ENCODE data around the gene KRTAP2-1.
"Not testable (repeated sequence)": the region's sequence is repeated elsewhere in the genome, so short reads cannot be mapped to it uniquely, and the experiment has no call there.

The KRTAP2-1 gene

DNA sequence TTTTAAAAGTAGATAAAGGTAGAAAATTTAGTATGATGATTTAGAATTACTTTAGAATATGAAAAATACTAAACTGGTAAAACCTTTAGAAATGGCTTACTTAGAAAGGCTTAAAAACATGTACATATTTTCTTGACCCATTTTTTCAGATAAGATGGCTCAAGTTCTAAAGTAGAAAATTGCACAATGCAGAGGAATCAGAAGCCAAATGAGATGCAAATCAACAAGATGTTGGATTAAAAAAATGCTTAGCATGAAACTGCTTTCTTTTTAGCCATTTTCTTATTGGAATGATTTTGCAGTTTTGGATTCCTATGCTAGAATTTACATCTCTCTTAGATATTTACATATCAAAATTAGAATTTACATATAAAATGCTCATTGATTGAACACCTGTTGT lies 36.7 kb downstream of the KRTAP2-1 start:
- DNase-seq, result no peak

DNA sequence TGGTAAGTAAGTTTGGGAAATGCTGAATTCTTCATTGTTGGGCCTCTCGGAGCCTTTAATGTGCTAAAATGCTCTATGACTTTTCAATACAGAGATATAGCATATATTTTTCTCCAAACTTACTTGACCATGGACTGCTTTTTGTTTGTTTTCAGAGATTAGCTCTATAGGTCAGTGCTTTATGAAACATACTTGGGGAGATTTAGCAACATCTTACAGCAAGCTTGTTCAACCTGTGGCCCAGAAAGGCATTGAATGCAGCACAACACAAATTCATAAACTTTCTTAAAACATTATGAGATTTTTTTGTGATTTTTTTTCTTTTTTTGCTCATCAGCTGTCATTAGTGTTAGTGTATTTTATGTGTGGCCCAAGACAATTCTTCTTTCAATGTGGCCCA lies 37.2 kb downstream of the KRTAP2-1 start:
- no peak for DNase-seq

DNA sequence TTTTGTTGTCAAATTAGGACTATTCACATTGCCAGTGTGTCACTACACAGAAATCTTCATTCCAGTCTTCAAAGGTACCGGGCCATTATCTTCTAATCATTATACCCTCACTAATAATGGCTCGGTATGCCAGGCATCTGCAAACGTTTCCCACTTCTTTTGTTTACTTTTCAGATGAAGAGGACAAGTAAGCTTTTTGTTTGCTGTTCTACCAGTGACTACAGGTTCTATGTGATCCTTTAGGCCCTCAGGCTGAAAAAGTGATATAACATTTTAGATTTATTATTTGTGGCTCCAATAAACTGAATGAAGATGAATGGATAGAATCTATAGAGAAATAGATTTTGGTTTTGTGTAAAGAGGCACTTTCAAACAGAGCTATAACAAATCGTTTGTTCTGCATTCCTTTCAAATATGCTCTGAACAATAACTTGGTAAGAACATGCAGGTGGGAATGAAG lies 37.8 kb downstream of the KRTAP2-1 start:
- DNase-seq, result no peak

DNA sequence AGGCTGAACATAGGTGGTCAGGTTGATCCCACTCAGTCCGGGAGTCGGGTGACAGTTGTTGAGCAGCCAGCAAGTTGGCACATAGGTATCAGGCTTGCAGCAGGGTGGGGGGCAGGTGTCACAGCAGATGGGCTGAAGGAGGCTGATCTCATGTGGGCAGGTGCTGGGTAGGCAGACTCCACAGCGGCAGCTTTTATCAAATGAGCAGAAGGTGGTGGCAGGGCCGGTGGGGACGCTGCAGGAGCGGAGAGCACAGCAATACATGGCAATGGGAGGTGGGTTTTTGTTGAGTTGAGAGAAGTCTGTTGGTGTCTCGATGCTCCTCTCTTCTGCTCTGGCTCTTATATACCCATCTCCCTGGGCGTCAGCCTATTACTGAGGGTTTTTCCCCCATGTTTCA lies 38.3 kb downstream of the KRTAP2-1 start, which contains the start of gene KRTAP3-1:
Gene KRTAP3-1 (minus strand): TSS at position 318 of the 400 bp plus-strand sequence. CDS start 54 bp downstream, at position 264.
- no peak for DNase-seq

DNA sequence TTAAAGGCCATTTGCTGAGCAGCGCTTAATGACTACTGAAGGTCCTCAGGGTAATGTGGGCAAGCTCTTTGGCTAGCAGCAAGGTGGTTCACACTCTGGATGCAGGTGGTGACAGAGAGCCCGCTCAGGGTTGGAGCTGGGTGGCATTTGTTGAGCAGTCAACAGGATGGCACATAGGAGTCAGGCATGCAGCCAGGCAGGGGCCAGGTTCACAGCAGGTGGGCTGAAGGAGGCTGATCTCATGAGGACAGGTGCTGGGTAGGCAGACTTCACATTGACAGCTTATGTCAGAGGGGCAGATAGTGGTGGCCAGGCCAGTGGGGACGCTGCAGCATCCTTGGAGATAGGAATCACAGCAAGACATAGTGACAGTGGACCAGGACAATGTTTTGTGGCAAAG lies 42.7 kb downstream of the KRTAP2-1 start:
- DNase-seq, result no peak

DNA sequence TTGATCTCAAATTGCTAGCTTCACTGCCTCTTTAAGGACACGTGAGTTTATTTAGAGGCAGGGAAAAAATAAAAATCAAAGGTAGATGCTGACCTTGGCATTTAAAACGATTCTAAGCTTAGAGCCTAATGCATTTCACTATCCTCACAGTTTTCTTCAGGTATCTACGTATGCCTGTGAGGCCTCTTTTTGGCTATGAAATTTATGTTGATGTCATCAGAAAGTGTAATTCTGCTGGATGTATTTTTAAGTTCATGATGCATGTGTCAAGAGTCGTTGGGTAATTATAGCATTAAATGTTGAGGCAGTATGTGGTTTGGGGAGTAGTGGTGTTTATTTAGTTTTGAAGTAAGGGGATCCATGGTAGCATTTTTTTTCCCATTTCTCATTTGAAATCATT lies 43.2 kb downstream of the KRTAP2-1 start:
- no peak for DNase-seq

DNA sequence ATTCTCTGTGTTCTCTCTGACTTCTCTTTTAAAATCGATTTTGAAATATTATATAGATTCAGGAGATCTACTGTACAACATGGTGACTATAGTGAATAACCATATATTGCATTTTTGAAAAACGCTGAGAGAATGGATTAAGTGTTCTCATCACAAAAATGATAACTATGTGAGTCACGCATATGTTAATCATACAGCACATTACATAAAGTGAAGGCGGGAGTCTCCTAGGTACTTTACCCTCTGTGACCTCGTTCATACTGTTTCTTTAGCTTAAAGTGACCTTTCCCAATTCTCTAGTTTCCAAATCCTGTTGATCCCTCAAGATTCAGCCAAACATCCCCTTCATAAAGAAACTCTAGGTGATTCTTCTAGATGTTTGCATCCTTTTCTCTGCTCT lies 44.3 kb downstream of the KRTAP2-1 start:
- peak; percentile 33 for DNase-seq

DNA sequence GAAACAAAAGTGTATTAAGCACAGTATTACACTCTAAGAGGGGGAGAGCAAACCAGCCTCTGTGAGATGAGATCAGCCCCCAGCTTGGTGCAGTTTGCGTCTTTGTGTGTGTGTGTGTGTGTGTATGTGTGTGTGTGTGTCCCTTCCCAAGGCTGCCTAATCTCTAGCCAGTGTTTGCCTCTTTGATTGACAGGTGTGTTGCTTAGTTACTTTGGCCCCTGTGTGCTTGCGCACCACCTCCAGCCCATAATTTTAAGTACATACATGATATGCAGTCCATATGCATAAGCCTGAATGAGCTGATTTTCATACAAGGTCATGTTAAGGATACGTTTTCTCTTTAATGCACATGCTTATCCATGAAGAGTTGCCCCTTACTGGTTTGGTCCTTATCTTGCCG lies 45.3 kb downstream of the KRTAP2-1 start:
- no peak for DNase-seq

DNA sequence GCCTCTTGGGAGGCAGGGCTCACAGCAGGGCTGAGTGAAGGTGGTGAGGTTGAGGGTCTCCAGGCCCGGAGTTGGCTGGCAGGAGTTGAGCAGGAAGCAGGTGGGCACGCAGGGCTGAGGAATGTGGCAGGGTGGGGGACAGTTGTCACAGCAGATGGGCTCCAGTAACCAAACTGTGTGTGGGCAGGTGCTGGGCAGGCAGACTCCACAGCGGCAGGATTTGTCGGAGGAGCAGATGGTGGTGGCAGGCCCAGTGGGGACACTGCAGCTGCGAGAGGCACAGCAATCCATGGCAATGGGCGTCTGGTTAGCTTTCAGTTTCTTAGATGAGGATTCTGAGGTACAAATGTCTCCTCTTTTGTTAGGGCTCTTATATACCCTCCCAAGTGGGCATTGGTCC lies 47.6 kb downstream of the KRTAP2-1 start, which contains the start of gene KRTAP3-2:
Gene KRTAP3-2 (minus strand): TSS at position 344 of the 400 bp plus-strand sequence. CDS start 53 bp downstream, at position 291.
- not testable (repeated sequence) for DNase-seq

DNA sequence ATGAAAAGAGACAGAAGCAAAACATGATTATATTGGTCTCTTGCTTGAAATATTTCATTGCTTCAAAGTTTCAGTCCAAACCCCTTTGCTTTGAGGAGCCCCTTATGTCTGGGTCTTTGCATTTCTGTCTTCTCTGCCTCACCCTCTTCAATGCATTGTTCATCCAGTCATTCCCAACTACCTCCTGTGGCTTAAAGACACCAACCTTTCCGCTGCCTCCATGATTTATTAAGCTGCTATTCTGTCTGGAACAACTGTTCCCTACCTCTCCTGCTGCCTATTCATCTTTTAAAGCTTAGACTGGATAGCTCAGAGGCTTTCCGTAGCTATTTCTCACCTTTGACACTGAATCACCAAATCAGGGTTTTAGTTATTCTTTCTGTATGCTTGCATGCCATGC lies 49.8 kb downstream of the KRTAP2-1 start:
- DNase-seq, result no peak

DNA sequence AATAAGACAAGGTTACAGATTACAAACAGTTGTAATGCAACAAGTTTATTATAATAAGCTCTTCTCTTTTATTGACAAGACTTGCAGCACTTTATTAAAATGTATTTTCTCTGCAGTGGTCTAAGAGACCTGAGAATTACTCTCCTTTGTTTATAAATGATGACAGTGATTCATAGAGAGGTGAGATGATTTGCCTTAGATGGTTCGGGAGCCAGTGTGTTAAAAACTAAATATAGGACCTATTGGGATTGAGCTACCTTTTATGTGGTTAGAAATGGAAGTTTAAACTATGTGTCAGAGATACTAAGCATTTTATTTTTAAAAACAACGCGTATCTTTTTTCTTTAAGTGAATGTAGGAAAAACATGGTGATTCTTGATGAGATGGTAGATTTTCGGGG lies 50.3 kb downstream of the KRTAP2-1 start:
- no peak for DNase-seq
